Hematopoietic multipotent progenitor cell treated with erythropoietin and hydrocortisone succinate and interleukin-3 and kit ligand, for 6 days (in vitro differentiated cells): Measurements from ENCODE around the gene MYO5B.

ENCODE experiments used
- DNase-seq: peaks from one replicate; pipeline ENCODE4 v3.0.0-alpha.2; 2015

MYO5B gene

DNA sequence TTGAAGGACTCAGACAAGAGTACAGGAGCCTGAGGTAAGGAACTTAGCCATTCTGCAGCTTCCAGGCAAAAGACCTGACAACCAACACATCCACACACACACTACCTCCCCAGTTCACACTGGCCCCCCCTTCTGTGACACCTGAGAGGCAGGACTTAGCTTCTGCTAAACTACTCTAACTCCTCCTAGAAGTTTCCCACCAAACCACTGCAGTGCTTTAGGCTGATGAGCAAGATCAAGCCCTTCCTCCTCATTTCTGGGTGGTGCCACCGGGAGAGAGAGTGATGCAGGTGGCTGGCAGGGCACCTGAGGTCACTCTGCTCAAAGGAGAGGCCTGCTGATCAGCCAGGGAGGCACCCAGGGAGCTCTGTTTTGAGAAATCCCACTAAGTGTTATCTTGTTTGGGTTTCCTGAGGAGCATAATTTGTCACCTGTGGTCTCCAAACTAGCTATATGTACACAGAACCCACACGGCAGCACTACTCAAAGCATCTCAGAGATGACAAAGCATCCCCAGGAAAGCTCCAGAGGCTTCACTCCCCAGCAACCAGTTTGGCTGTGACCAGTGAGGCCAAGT is 188.4 kb downstream of the MYO5B start:
- no peak for DNase-seq

- no peak for DNase-seq
These were observed 190.9 kb downstream of the MYO5B start for GRCh38 chr18:50004013-50004412.

DNA sequence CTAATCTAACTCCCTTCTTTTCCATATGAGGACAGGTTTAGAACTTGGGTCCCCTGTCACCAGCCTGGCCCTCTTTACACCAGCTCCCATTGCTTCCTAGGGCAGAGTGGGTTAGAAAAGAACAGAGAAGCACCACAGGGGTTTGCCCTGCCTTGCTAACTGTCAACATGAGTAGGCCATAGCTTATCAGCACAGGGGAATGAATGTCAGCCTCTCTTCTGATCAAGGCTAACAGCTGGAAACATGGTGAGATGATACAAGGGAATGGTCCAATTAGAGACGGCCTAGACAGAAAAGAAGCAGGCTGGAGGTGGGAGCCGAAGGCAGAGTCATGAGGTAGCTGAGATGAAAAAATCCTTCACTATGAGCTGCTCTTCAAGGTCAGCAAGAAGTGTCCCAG is 192.2 kb downstream of the MYO5B start:
- DNase-seq, result no peak

GRCh38 chr18:50000227-50000626 is 194.7 kb downstream of the MYO5B start:
- DNase-seq, result no peak

DNA sequence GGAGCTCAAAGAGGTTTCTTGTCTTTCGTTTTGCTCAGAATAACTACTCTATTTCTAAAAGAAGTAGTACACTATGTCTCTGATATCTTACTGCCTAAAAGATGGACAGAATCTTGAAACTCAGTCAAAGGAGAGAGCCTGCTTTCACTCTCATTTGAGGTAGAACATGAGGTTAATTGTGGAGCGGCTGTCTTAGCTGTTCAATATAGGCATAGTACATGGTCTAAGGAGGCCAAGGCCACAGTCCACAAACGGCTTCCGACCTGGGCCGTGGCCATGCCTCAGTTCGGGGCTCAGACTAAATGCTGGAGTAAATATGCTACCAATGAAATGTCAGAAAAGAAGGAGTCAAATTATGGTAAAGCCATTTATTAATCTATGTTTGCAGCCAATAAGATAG is 195.8 kb downstream of the MYO5B start:
- no peak for DNase-seq

- DNase-seq, result no peak
These were observed 197.4 kb downstream of the MYO5B start for GRCh38 chr18:49997558-49997957.

DNA sequence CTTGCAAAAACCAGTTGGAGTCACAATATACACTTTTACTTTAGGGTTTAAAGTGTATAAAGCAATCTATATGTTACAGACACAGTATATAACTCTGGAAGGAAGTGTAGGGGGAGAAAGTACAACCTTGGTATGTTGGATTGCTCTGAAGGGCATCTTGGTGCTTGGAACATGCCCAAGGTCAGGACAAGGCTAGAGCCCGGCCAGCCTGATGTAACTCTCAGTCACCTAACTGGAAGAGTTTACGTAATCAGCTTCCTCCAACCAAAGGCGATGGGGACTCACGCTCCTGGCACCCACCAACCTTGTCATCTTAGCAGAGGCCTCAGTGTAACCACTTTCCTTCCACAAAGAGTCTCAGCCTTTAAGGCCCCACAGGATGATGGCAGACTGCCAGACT is 200.5 kb downstream of the MYO5B start:
- no peak for DNase-seq

DNA sequence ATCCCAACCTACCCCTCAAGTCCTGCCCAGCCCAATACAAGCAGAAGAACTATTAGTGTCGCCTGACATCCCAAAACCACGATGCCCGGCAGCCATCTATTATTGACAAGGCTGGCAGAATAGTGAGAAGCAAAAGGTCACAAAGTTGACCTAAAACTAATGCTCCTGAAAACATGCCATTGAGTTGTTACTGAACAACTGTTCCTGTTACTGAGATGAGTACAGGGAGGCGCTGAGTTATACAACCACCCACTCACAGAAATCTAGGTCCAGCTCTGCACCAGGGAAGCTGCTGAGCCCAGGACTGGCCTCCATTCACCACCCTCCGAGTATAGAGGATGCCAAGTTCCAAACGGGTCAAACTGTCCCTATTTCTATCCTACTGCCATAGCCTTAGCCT is 201.6 kb downstream of the MYO5B start:
- no peak for DNase-seq

DNA sequence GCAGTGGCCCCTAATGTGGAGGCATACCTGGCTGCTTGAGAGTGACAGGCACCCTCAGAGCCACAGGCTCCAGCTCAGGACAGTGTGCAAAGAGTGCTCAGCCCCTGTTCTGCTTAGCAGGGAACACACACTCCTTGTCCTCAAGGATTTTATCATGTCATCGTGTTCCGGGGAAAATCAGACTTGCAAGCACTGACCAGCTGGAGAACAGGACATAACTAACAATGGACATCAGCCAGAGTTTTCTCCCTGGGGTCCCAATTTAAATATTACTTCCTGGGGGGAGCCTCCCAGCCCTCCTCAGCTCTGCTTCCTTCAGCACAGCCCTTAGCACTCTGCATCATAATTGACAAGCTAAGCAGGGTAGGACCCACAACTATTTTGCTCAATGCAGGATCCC is 206.2 kb downstream of the MYO5B start:
- no peak for DNase-seq

- DNase-seq, result no peak
These were observed 206.8 kb downstream of the MYO5B start for GRCh38 chr18:49988101-49988500.

- DNase-seq, result no peak
These were observed 209.7 kb downstream of the MYO5B start for GRCh38 chr18:49985236-49985635.

GRCh38 chr18:49980896-49981295 is 214.1 kb downstream of the MYO5B start:
- no peak for DNase-seq

DNA sequence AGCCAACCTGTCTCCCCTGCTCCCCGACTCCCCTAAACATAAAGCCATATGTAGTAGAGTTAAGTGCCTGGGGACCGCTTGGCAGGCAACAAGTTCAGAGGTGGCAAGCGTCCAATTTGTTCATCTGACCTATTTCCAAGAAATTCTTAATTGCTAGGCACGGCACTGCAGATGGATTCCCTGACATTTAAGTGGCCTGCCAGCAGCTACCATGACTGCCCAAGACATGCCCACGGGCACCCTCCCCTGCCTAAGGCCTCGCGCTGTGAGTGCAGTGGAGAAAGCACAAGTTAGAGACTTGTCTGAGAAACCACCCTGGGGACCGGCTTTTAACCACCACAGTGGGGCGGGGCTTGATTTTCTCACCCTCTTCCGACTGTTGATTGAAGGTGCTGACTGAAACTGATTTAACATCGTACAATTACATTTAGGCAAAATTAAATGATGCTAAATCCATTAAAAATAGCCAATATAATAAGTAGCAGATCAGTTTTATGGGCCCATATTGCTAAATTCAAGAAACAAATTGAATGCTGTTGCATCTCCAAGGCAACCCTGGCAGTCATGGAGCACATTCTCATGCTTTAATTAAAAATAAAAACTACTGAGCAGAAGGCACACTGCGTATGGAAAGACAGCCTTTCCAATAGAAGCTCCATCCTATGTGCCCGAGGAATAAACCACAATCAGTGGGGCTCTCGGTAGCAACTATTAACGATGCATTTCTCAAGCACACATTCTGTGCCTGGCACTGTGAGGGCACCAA is 218.0 kb downstream of the MYO5B start:
- DNase-seq, result no peak

DNA sequence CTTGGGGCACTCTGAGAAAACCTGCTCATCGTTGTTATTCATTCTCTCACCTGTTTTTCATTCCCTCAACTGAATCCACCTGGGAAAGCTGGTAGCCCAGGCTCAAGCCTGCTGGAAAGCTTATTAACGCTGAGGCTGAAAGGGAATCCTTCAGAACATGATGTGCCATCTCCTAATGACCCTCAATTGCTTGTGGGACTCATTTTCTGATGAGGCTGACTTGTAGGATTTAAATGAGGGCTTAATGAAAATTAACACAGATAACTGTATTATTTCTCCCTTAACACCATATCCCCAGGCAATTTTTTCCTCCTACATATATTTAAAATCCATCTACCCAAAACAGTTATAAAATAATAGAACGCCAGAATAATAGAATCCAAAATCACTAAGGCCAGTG is 218.9 kb downstream of the MYO5B start:
- no peak for DNase-seq

DNA sequence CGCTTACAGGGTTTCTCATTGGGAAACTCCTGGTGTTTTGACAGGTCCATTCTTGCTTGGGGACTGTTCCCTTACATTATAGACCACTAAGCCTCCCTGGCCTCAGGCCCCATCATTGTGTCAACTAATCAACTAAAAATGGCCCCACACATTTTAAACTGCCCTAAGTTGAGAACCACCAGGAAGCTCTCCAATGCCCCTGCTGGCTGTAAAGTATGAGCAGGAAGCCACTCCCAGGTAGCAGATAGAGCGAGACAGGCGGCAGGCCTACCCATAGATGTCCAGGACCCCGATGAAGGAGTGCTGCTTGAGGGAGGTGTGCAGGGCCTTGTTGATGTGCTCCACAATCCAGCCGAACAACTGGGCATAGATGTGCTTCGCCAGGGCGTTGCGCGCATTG is 220.9 kb downstream of the MYO5B start:
- DNase-seq, result no peak

GRCh38 chr18:49973592-49973991 is 221.4 kb downstream of the MYO5B start:
- DNase-seq, result no peak

GRCh38 chr18:49972535-49972934 is 222.4 kb downstream of the MYO5B start:
- no peak for DNase-seq

- DNase-seq, result no peak
These were observed 223.5 kb downstream of the MYO5B start for GRCh38 chr18:49971462-49971861.

DNA sequence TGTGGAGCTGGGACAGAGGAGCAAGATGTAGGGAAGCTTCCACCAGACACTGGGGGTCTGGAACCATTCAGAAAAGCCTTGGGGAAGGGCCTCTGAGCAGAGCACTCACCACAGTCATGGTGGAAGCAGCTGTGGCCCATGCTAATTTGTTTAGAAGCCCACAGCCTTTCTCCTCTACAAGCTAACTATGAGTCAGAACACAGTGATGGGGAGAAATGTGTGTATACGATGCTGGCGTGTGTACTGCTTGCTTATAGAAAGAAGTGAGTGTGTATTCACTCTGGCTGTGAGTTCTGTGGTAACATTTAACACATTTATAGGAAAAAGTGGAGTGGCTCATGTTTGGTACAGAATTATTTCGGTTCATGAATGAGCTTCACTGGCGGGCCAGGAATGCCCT is 224.6 kb downstream of the MYO5B start:
- DNase-seq, result no peak

DNA sequence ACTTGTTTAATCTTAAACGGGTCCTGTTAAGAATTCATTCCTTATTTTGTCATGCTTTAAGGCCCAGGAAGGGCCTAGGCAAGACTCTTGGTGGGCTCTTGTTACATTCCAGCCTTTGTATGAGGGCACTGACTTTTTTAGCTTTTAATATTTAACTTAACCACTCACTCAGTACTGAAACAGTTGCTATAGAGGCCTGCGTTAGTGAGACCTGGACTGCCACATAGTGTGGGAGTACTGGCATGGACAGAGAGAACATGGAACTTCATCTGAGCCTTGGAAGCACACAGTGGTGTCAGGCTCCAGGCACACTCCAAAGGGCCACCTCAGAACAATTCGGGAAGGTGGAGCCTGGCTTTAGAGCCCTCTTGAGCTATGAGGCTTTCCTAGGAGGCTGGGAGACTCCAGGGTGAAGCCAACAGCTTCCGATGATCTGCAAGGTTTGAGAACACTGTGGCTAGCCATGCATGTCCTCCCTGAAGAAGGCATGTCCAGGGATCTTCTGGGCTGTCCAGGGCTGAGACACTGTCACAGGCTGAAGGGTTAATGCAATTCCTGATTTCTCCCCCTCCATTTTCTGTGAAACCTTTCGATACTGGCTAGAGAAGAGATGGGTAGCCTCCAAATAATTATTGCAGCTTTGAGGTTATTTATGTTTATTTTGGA is 226.2 kb downstream of the MYO5B start:
- no peak for DNase-seq

- DNase-seq, result no peak
These were observed 227.2 kb downstream of the MYO5B start for GRCh38 chr18:49967636-49968313.

GRCh38 chr18:49967171-49967570 is 227.8 kb downstream of the MYO5B start:
- no peak for DNase-seq

GRCh38 chr18:49966090-49966489 is 228.9 kb downstream of the MYO5B start:
- DNase-seq, result no peak

- no peak for DNase-seq
These were observed 231.7 kb downstream of the MYO5B start for GRCh38 chr18:49963217-49963616.
